CD4-positive, alpha-beta T cell (primary cell): ENCODE measurements around the gene PRRT4. TPM values are rescaled to one million over a fixed set of nuclear protein-coding genes. Genes with fewer than 3 reads are reported as not detected.

Experiments used
- ATAC-seq: fragments of 200-7000 bp; cut with Tn5 transposase; one replicate; pipeline ENCODE4 v1.10.0; 2022; ENCODE audit warnings: mild to moderate bottlenecking; ENCODE audit not compliant: poor library complexity
- CTCF ChIA-PET: fragments of 350-600 bp; sonication (Branson Sonifier 250); formaldehyde crosslinking; loops from one replicate; lab custom pipeline; 2021; ENCODE audit warnings: antibody characterized with exemption, inconsistent platforms; lab: Charles Lee
- POLR2A ChIA-PET: fragments of 350-600 bp; sonication (Branson Sonifier 250); formaldehyde crosslinking; loops from one replicate; lab custom pipeline; 2021; ENCODE audit warnings: antibody characterized with exemption, inconsistent platforms; lab: Charles Lee
- DNase-seq, 14 experiments: peaks; one replicate each; pipeline ENCODE4 v3.0.0-alpha.2; 2013 to 2020; ENCODE audit warnings: mixed read lengths in 2 of 14
- H3K27ac ChIP-seq, 2 donors: one replicate each; pipeline versions ENCODE4 v1.5.1 to v1.7.0; 2013; ENCODE audit warnings: low read length in 2 of 2, low read depth in 1 of 2, mild to moderate bottlenecking in 1 of 2
- H3K27me3 ChIP-seq, 2 experiments: 1 replicate in 1 of 2; 2 replicates in 1 of 2; pipeline versions ENCODE4 v1.6.1 to v1.7.0; 2013; ENCODE audit warnings: low read length in 2 of 2, control low read depth in 1 of 2, mild to moderate bottlenecking in 1 of 2, moderate library complexity in 1 of 2; ENCODE audit not compliant: insufficient read depth in 2 of 2, control insufficient read depth in 1 of 2
- H3K36me3 ChIP-seq: one replicate; pipeline ENCODE4 v1.6.1; 2013; ENCODE audit warnings: low read length, control low read depth; ENCODE audit not compliant: insufficient read depth
- H3K4me1 ChIP-seq: one replicate; pipeline ENCODE4 v1.6.1; 2013; ENCODE audit warnings: low read length, control low read depth; ENCODE audit not compliant: insufficient read depth
- H3K4me3 ChIP-seq: one replicate; pipeline ENCODE4 v1.5.1; 2013; ENCODE audit warnings: mild to moderate bottlenecking, low read length, moderate library complexity
- H3K9me3 ChIP-seq, 2 experiments: 1 replicate in 1 of 2; 2 replicates in 1 of 2; pipeline versions ENCODE4 v1.6.1 to v1.7.0; 2013; ENCODE audit warnings: low read length in 2 of 2, mild to moderate bottlenecking in 2 of 2, control low read depth in 1 of 2, moderate library complexity in 1 of 2; ENCODE audit not compliant: control insufficient read depth in 1 of 2, insufficient read depth in 1 of 2
- H3K27ac Mint-ChIP-seq: one replicate; pipeline ENCODE4 v1.8.0; 2020; ENCODE audit warnings: mixed read lengths
- H3K27me3 Mint-ChIP-seq: one replicate; pipeline ENCODE4 v1.8.0; 2021; ENCODE audit warnings: mixed read lengths
- H3K36me3 Mint-ChIP-seq: one replicate; pipeline ENCODE4 v1.8.0; 2021; ENCODE audit warnings: low read depth, mixed read lengths
- H3K4me1 Mint-ChIP-seq: one replicate; pipeline ENCODE4 v1.8.0; 2021; ENCODE audit warnings: low read depth, mixed read lengths
- H3K4me3 Mint-ChIP-seq: one replicate; pipeline ENCODE4 v1.8.0; 2020; ENCODE audit warnings: mild to moderate bottlenecking, mixed read lengths
- H3K9me3 Mint-ChIP-seq: one replicate; pipeline ENCODE4 v1.8.0; 2020; ENCODE audit warnings: mixed read lengths
- CTCF ChIP-seq: fragments of 200-600 bp; IDR thresholded peaks from one replicate; pipeline ENCODE4 v1.8.0; 2022; ENCODE audit warnings: antibody characterized with exemption, mild to moderate bottlenecking
- intact Hi-C, 2 experiments: fragments of 100-400 bp; cut with DNase I in 1 of 2; cut with micrococcal nuclease in 1 of 2; formaldehyde crosslinking; loops; one replicate each; pipeline versions ENCODE4 v1.15.1 to v1.9.0; 2023 to 2025; cut with DNase I, micrococcal nuclease
- total RNA-seq, 174 experiments: library from RNA in 2 of 174; stranded (reverse) in 2 of 174; gene quantifications; one replicate each; pipeline ENCODE4 v1.2.3 and lab custom pipeline; 2021 to 2026

The PRRT4 gene
- total RNA-seq, 2 experiments from 2014 or later = 0.47 to 0.63 TPM

DNA sequence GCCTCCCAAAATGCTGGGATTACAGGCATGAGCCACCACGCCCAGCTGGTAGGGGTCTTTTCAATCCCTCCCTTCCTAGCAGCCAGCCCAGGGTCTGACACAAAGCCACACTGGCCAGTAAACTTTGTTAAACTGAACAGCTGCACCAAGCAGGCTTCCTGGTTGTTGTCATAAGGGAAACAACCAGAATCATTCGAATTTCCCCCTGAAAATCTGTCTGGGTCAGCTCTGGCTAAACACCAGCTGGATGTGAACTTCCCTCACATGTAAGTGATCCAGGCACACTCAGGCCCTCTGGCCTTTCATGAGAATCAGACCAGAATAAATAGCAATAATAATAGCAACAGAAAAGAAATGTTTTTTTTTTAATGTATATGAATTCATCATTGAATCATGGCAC lies 40.9 kb upstream of the PRRT4 start:
- no peaks in the 10 kb centered on the region for H3K9me3 ChIP-seq
- H3K36me3 Mint-ChIP-seq = peaks cover 49% of the 10 kb centered on the region
- H3K4me1 ChIP-seq = peaks cover 33% of the 10 kb centered on the region
- no peaks in the 10 kb centered on the region for H3K9me3 Mint-ChIP-seq
- H3K4me3 Mint-ChIP-seq = no peak overlapping the region
- peaks cover 36% of the 10 kb centered on the region for H3K36me3 ChIP-seq
- H3K27ac ChIP-seq = no peak overlapping the region
- H3K4me3 ChIP-seq = no peak overlapping the region
- no peaks in the 10 kb centered on the region for H3K27me3 Mint-ChIP-seq
- intact Hi-C loops = no loop called here
- ATAC-seq (no peak), DNase-seq (no peak)
- no peak overlapping the region for H3K27ac Mint-ChIP-seq
- CTCF ChIA-PET = interaction anchor here (5.1 kb wide), 1 partner anchor 24 kb away, joined by 28 read pairs; no protein-coding TSS in a partner anchor
- H3K27me3 ChIP-seq = no peaks in the 10 kb centered on the region
- no peak for TF ChIP-seq CTCF
- POLR2A ChIA-PET = interaction anchor here (0.7 kb wide), 1 partner anchor 14 kb away, joined by 3 read pairs; no protein-coding TSS in a partner anchor
- H3K4me1 Mint-ChIP-seq = peaks cover 36% of the 10 kb centered on the region

DNA sequence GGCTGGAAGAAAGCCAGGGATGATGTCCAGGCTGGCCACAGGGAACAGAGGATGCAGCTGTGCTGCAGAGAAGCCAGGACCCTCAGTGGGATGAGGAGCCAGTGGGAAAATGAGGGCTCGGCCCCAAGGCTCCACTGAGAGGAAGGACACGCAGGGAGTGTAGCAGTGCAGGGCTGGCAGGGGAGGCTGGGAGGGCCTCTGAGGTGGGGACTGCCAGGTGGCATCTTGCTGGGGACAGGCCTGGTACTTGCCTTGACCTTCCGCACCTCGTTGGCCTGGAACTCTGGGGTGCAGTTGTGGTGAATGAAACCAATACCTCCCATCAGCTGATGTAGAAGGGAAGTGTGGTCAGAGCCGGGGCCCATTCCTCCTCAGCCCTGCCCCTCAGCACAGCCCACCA lies 39.1 kb upstream of the PRRT4 start:
- H3K27me3 Mint-ChIP-seq = no peaks in the 10 kb centered on the region
- no peaks in the 10 kb centered on the region for H3K9me3 ChIP-seq
- peaks cover 21% of the 10 kb centered on the region for H3K4me1 ChIP-seq
- H3K9me3 Mint-ChIP-seq = no peaks in the 10 kb centered on the region
- intact Hi-C loops = no loop called here
- peaks cover 54% of the 10 kb centered on the region for H3K36me3 ChIP-seq
- H3K4me3 ChIP-seq = no peak overlapping the region
- ChIA-PET POLR2A (no interaction called here), CTCF (interaction anchor here (0.7 to 4.7 kb wide), 2 partner anchors 25 to 55 kb away, joined by 3 to 55 read pairs; no protein-coding TSS in a partner anchor)
- TF ChIP-seq CTCF = no peak
- no peak overlapping the region for H3K4me3 Mint-ChIP-seq
- no peak overlapping the region for H3K27ac ChIP-seq
- peaks cover 67% of the 10 kb centered on the region for H3K36me3 Mint-ChIP-seq
- peaks cover 23% of the 10 kb centered on the region for H3K4me1 Mint-ChIP-seq
- no peak for ATAC-seq
- no peak for DNase-seq
- no peaks in the 10 kb centered on the region for H3K27me3 ChIP-seq
- H3K27ac Mint-ChIP-seq = no peak overlapping the region

- H3K9me3 Mint-ChIP-seq = no peaks in the 10 kb centered on the region
- peaks cover 72% of the 10 kb centered on the region for H3K36me3 Mint-ChIP-seq
- ChIA-PET POLR2A (no interaction called here), CTCF (interaction anchor here (0.6 to 4.7 kb wide), 5 partner anchors 8 to 55 kb away, joined by 3 to 55 read pairs (median 4); no protein-coding TSS in a partner anchor)
- intact Hi-C loops = loop anchor here in 1 of 2 experiments (2.0 kb wide), 1 partner anchor 59 kb away; no protein-coding TSS in a partner anchor
- Histone ChIP-seq H3K27ac (no peak overlapping the region), H3K9me3 (no peaks in the 10 kb centered on the region), H3K4me3 (no peak overlapping the region), H3K36me3 (peaks cover 60% of the 10 kb centered on the region), H3K27me3 (no peaks in the 10 kb centered on the region), H3K4me1 (peaks cover 16% of the 10 kb centered on the region)
- ATAC-seq (no peak), DNase-seq (no peak)
- no peak for TF ChIP-seq CTCF
- peaks cover 21% of the 10 kb centered on the region for H3K4me1 Mint-ChIP-seq
- H3K27me3 Mint-ChIP-seq = no peaks in the 10 kb centered on the region
- H3K4me3 Mint-ChIP-seq = no peak overlapping the region
- no peak overlapping the region for H3K27ac Mint-ChIP-seq
Measured at GRCh38 chr7:128399991-128400390, 38.5 kb upstream of the PRRT4 start.
